Stimulated activated CD8-positive, alpha-beta memory T cell treated with anti-CD3 and anti-CD28 coated beads, Interleukin-15, amount 100 ng/mL, for 4 hours (primary cell): ENCODE data around the gene PTF1A.
"Not testable (repeated sequence)": the region's sequence is repeated elsewhere in the genome, so short reads cannot be mapped to it uniquely, and the experiment has no call there.

ENCODE experiments used
- DNase-seq, 2 donors: peaks; one replicate each; pipeline ENCODE4 v3.0.0-alpha.2; 2020; ENCODE audit warnings: low read depth in 2 of 2

Gene PTF1A

GRCh38 chr10:23203369-23204325 lies 11.5 kb downstream of the PTF1A start:
- DNase-seq, result no peak

GRCh38 chr10:23204773-23205172 lies 12.7 kb downstream of the PTF1A start:
- no peak for DNase-seq

- no peak for DNase-seq
These were observed 14.0 kb downstream of the PTF1A start for GRCh38 chr10:23205972-23206642.

- DNase-seq, result no peak
These were observed 25.4 kb downstream of the PTF1A start for GRCh38 chr10:23217471-23217870.

GRCh38 chr10:23230582-23230981 lies 38.5 kb downstream of the PTF1A start:
- DNase-seq, result no peak

- no peak for DNase-seq
These were observed 45.9 kb downstream of the PTF1A start for GRCh38 chr10:23238015-23238414.

GRCh38 chr10:23241779-23242178 lies 49.7 kb downstream of the PTF1A start:
- not testable (repeated sequence) for DNase-seq
